Bronchial epithelial cell (primary cell): ENCODE data around the gene KDM2B. TPM values are rescaled to one million over a fixed set of nuclear protein-coding genes. Genes with fewer than 3 reads are reported as not detected.
A peak's percentile ranks its signal among the peaks of the same experiment; 100 is the strongest.

ENCODE experiments used
- DNase-seq: peaks from one replicate; pipeline ENCODE4 v3.0.0-alpha.2; 2010; ENCODE audit warnings: low read depth
- FAIRE-seq: peaks from 2 replicates; lab custom pipeline; 2011; peaks lifted over from hg19 to GRCh38; lab: Jason Lieb, UNC
- H3K27me3 ChIP-seq: 2 replicates; pipeline ENCODE4 v1.5.1; 2011; ENCODE audit warnings: low read length; ENCODE audit not compliant: control insufficient read depth, insufficient read depth
- H3K36me3 ChIP-seq: 2 replicates; pipeline ENCODE4 v1.5.1; 2011; ENCODE audit warnings: low read length; ENCODE audit not compliant: control insufficient read depth, insufficient read depth
- H3K4me3 ChIP-seq: 2 replicates; pipeline ENCODE4 v1.5.1; 2011; ENCODE audit warnings: mild to moderate bottlenecking, low read depth, low read length, control low read depth
- CTCF ChIP-seq: IDR thresholded peaks from 2 replicates; pipeline ENCODE4 v1.5.1; 2011; ENCODE audit warnings: mild to moderate bottlenecking, moderate library complexity, low read length, control low read depth, inconsistent platforms; ENCODE audit not compliant: insufficient read depth, severe bottlenecking
- total RNA-seq: library from RNA; depleted of rRNA; stranded (reverse); fragments of >200 nt; gene quantifications from 2 replicates; pipeline ENCODE4 v1.2.1, GENCODE V29; 2014

Gene KDM2B
- total RNA-seq, 1 donor from 2014 or later: 14.2 TPM

- DNase-seq (peak; percentile 41), FAIRE-seq (no peak)
- Histone ChIP-seq H3K36me3 (peaks cover 1% of the 10 kb centered on the region), H3K27me3 (no peaks in the 10 kb centered on the region), H3K4me3 (peak overlapping the region; percentile 55)
- TF ChIP-seq CTCF: no peak
Observed at GRCh38 chr12:121465921-121466793, 114.7 kb downstream of the KDM2B start.

- FAIRE-seq (no peak), DNase-seq (no peak)
- H3K27me3 ChIP-seq: no peaks in the 10 kb centered on the region
- peaks cover 1% of the 10 kb centered on the region for H3K36me3 ChIP-seq
- TF ChIP-seq CTCF: no peak
- H3K4me3 ChIP-seq: no peak overlapping the region
Observed at GRCh38 chr12:121464331-121464730, 116.5 kb downstream of the KDM2B start.

GRCh38 chr12:121461048-121461447 is 119.8 kb downstream of the KDM2B start:
- DNase-seq (no peak), FAIRE-seq (no peak)
- no peak overlapping the region for H3K4me3 ChIP-seq
- H3K27me3 ChIP-seq: no peaks in the 10 kb centered on the region
- no peak for TF ChIP-seq CTCF
- peaks cover 1% of the 10 kb centered on the region for H3K36me3 ChIP-seq

DNA sequence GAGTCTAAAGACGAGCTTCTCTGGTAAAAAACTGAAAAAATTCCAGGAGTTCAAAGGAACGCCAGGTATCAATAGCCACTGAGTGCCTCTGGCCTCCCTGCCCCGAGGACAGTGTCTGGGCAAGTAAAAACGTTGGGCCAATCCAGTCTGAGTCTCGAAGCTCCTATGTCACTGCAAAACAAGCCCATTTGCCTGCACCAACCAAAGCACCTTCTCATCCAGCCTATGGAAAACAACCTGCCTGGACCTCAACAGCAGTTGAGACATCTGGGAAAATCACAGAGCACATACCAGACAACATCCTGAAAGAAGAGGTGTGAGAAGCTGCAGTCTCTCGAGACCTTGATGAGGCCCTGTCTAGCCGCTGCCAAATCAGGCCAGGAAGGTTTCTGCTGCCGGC is 124.3 kb downstream of the KDM2B start:
- Histone ChIP-seq H3K27me3 (no peaks in the 10 kb centered on the region), H3K36me3 (no peaks in the 10 kb centered on the region), H3K4me3 (no peak overlapping the region)
- peak; percentile 28 for FAIRE-seq
- no peak for TF ChIP-seq CTCF
- DNase-seq: no peak

- Histone ChIP-seq H3K36me3 (peaks cover under 1% of the 10 kb centered on the region), H3K4me3 (no peak overlapping the region), H3K27me3 (no peaks in the 10 kb centered on the region)
- FAIRE-seq (no peak), DNase-seq (no peak)
- no peak for TF ChIP-seq CTCF
Observed at GRCh38 chr12:121455766-121456420, 124.9 kb downstream of the KDM2B start.
